Common myeloid progenitor, CD34-positive (primary cell): ENCODE data around the gene FRYL.

Experiments used
- CTCF ChIA-PET: fragments of 350-600 bp; sonication (Branson Sonifier 250); formaldehyde crosslinking; loops from one replicate; lab custom pipeline; 2021; ENCODE audit warnings: antibody characterized with exemption; lab: Charles Lee
- POLR2A ChIA-PET: fragments of 350-600 bp; sonication (Branson Sonifier 250); formaldehyde crosslinking; loops from one replicate; lab custom pipeline; 2021; ENCODE audit warnings: antibody characterized with exemption; lab: Charles Lee
- DNase-seq, 3 donors: peaks; one replicate each; pipeline versions ENCODE4 v3.0.0 to v3.0.0-alpha.2; 2013
- H3K27ac ChIP-seq, 2 experiments: 1 replicate in 1 of 2; 2 replicates in 1 of 2; pipeline ENCODE4 v1.7.0; 2013; ENCODE audit warnings: inconsistent platforms in 2 of 2, low read length in 2 of 2, mild to moderate bottlenecking in 2 of 2, low read depth in 1 of 2, moderate library complexity in 1 of 2; ENCODE audit not compliant: severe bottlenecking in 2 of 2, insufficient read depth in 1 of 2, poor library complexity in 1 of 2
- H3K27me3 ChIP-seq, 5 experiments: replicated peaks in 2 of 5; 1 replicate in 3 of 5; 2 replicates in 2 of 5; pipeline versions ENCODE4 v1.6.1 to v1.7.0; 2013; ENCODE audit warnings: low read length in 4 of 5, mild to moderate bottlenecking in 2 of 5, moderate library complexity in 2 of 5, inconsistent platforms in 1 of 5; ENCODE audit not compliant: insufficient read depth in 5 of 5, control insufficient read depth in 4 of 5
- H3K36me3 ChIP-seq, 4 experiments: 1 replicate in 2 of 4; 2 replicates in 2 of 4; pipeline versions ENCODE4 v1.6.1 to v1.7.0; 2013; ENCODE audit warnings: low read length in 3 of 4, control low read depth in 1 of 4, mild to moderate bottlenecking in 1 of 4; ENCODE audit not compliant: control insufficient read depth in 4 of 4, insufficient read depth in 4 of 4
- H3K4me1 ChIP-seq, 4 experiments: 1 replicate in 3 of 4; 2 replicates in 1 of 4; pipeline versions ENCODE4 v1.6.1 to v1.7.1; 2013; ENCODE audit warnings: low read length in 3 of 4, mild to moderate bottlenecking in 3 of 4, control low read depth in 1 of 4, inconsistent platforms in 1 of 4, moderate library complexity in 1 of 4; ENCODE audit not compliant: control insufficient read depth in 4 of 4, insufficient read depth in 4 of 4; ENCODE audit errors: control extremely low read depth in 1 of 4
- H3K4me3 ChIP-seq, 7 experiments: 1 replicate in 4 of 7; 2 replicates in 3 of 7; pipeline versions ENCODE4 v1.5.1 to v1.7.0; 2013; ENCODE audit warnings: mild to moderate bottlenecking in 7 of 7, low read length in 6 of 7, moderate library complexity in 6 of 7, inconsistent platforms in 2 of 7, low read depth in 2 of 7, control low read depth in 1 of 7; ENCODE audit not compliant: insufficient read depth in 4 of 7, control insufficient read depth in 1 of 7; ENCODE audit errors: extremely low read depth in 1 of 7
- H3K9me3 ChIP-seq, 5 experiments: 1 replicate in 4 of 5; 2 replicates in 1 of 5; pipeline versions ENCODE4 v1.6.1 to v1.7.1; 2013; ENCODE audit warnings: low read length in 4 of 5, mild to moderate bottlenecking in 2 of 5, inconsistent platforms in 1 of 5, low read depth in 1 of 5, moderate library complexity in 1 of 5; ENCODE audit not compliant: control insufficient read depth in 4 of 5, insufficient read depth in 2 of 5; ENCODE audit errors: control extremely low read depth in 1 of 5
- WGBS: methylation state at CpG from one replicate; pipeline ENCODE4 v1.1.5; 2013; ENCODE audit not compliant: insufficient coverage; 5-methylcytosine and 5-hydroxymethylcytosine counted together

Gene FRYL

DNA sequence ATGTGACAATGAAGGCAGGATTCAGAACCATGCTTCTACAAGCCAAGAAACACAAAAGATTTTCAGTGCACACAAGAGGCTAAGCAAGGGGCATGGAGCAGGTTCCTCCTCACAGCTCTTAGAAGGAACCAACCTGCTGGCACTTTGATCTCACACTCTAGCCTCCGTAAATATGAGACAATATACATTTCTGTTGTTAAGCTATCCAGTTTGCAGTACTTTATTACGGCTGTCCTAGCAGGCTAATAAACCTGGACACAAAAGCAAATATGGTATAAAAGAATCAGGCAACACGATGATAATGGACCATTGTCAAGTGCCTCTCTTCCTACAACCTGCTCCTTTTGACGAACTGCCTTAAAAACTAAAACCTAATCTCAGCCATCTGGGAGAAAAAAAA, 175.6 kb downstream of the FRYL start:
- Histone ChIP-seq H3K36me3 (peaks cover 3 to 15% (median 9%) of the 10 kb centered on the region in 4 experiments), H3K27ac (no peak overlapping the region), H3K4me3 (no peak overlapping the region), H3K27me3 (no peaks in the 10 kb centered on the region), H3K9me3 (no peaks in the 10 kb centered on the region), H3K4me1 (no peaks in the 10 kb centered on the region)
- ChIA-PET CTCF (no interaction called here), POLR2A (no interaction called here)
- no peak for DNase-seq
- 87% methylated on average over 2 of the region's 4 CpGs for WGBS

DNA sequence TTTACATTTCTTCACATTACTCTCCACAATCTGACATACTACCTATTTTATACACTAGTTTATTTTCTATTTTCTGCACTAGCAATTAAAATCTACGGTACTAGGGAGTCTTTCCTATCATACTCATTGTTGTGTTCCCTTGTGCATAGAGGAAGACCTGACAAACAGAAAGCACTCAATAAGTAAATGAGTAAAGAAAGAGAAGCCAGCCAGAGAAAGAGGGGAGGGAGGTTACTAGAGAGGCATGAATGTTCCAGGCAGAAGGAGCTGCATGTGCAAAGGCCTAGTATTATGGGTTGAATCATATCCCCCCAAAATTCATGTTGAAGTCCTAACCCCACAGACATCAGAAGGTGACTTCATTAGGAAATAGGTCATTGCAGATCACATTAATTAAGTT, 176.0 kb downstream of the FRYL start:
- no peaks in the 10 kb centered on the region for H3K27me3 ChIP-seq
- no peak overlapping the region for H3K27ac ChIP-seq
- WGBS = no CpG with 5 or more reads among the region's 1 CpG
- CTCF ChIA-PET = interaction anchor here (1.7 kb wide), 1 partner anchor 26 kb away, joined by 9 read pairs; no protein-coding TSS in a partner anchor
- H3K36me3 ChIP-seq = peaks cover 3 to 16% (median 11%) of the 10 kb centered on the region in 4 experiments
- H3K4me3 ChIP-seq = no peak overlapping the region
- H3K4me1 ChIP-seq = no peaks in the 10 kb centered on the region
- no peak for DNase-seq
- no peaks in the 10 kb centered on the region for H3K9me3 ChIP-seq
- POLR2A ChIA-PET = no interaction called here

DNA sequence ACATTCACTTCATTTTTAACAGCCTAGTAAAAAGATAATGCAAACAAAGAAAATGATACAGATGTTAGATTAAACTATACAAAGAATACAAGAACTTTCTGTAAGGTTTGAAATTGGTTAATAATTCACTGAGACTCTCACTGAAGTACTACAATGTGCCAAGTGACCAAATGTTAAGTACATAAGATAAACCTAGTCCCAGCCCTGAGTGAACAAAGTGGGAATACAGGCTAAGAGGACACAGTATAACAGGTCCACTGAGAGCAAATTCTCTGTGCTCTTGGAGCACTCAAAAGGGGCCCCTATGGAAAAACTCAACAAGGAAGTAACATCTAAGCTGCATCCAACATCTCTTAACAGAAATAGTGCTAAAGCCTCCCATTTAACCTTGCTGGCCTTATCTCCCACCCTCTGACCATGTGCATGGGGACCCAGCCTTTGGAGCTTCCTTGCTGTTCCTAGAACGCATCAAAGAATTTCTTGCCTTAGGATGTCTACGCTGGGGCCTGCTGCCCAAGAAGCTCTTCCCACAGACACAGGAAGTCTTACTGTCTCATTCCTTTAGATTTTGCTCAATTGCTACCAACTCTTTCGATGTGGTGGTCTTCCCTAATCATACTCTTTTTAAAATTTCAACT, 176.6 kb downstream of the FRYL start:
- ChIA-PET CTCF (interaction anchor here (1.7 kb wide), 1 partner anchor 25 kb away, joined by 9 read pairs; no protein-coding TSS in a partner anchor), POLR2A (no interaction called here)
- no peaks in the 10 kb centered on the region for H3K4me1 ChIP-seq
- H3K27ac ChIP-seq = no peak overlapping the region
- H3K36me3 ChIP-seq = peaks cover 3 to 16% (median 11%) of the 10 kb centered on the region in 4 experiments
- H3K9me3 ChIP-seq = no peaks in the 10 kb centered on the region
- WGBS = 100% methylated on average over 3 of the region's 3 CpGs
- H3K27me3 ChIP-seq = no peaks in the 10 kb centered on the region
- no peak overlapping the region for H3K4me3 ChIP-seq
- DNase-seq = no peak

DNA sequence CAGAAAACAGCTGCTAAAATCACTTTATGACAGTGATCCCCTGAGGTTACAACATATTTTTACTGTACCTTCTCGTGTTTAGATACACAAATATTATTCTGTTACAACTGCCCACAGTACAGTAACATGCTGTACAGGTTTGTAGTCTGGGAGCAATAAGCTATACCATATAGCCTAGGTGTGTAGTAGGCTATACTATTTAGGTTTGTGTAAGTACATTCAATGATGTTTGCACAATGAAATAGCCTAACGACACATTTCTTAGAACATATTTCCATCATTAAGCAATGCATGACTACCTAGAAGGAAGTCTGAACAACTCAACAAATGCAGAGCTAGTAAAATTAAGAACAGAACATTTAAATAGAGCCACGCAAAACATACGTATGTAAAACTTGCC, 177.3 kb downstream of the FRYL start:
- Histone ChIP-seq H3K27ac (no peak overlapping the region), H3K36me3 (peaks cover 3 to 17% (median 10%) of the 10 kb centered on the region in 4 experiments), H3K4me1 (no peaks in the 10 kb centered on the region), H3K4me3 (no peak overlapping the region), H3K9me3 (no peaks in the 10 kb centered on the region), H3K27me3 (no peaks in the 10 kb centered on the region)
- CTCF ChIA-PET = interaction anchor here (0.8 to 1.7 kb wide), 2 partner anchors 24 to 150 kb away, joined by 3 to 9 read pairs; no protein-coding TSS in a partner anchor
- 100% methylated on average over 1 of the region's 4 CpGs for WGBS
- POLR2A ChIA-PET = no interaction called here
- no peak for DNase-seq

DNA sequence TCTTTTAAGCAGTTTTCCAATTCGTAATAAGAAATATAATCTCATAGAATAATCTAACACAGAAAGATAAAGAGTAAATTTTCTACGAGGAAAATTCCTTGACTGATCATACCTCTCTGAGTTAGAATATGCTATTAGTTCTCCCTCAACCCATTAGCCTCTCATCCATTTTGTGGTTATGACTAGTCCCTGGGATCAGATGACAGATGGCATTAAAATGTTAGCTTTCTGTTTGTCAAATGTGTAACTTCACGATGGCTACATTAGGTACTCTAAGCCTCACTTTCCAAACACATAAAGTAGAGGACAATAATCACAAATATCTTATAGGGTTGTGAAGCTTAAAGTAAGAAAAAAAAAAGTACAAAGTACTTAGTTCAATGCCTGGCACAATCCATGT, 177.9 kb downstream of the FRYL start:
- CTCF ChIA-PET = interaction anchor here (0.8 kb wide), 1 partner anchor 150 kb away, joined by 3 read pairs; no protein-coding TSS in a partner anchor
- H3K27ac ChIP-seq = no peak overlapping the region
- WGBS = no CpG with 5 or more reads among the region's 3 CpGs

DNA sequence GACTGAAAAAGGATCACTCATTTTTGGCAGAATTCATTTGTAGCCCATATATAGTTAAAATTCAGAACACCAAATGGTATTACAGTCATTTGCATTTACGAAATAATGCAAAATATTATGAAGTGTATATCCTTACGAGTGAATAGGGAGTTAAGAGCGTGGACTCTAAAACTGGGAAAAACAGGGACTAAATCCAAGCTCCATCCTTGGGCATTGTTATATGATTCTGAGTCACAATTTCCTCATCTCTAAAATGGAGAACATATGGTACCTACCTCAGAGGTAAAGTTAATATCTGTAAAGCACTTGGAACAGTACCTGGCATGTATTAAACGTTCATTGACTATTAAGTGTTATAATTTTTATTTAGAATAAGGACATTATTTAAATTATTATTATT, 183.7 kb downstream of the FRYL start:
- Histone ChIP-seq H3K4me3 (no peak overlapping the region), H3K36me3 (peaks cover 3 to 24% (median 18%) of the 10 kb centered on the region in 4 experiments), H3K9me3 (no peaks in the 10 kb centered on the region), H3K4me1 (peaks cover 0 to 5% (median 0%) of the 10 kb centered on the region in 4 experiments), H3K27ac (no peak overlapping the region), H3K27me3 (no peaks in the 10 kb centered on the region)
- ChIA-PET CTCF (no interaction called here), POLR2A (no interaction called here)
- 100% methylated on average over 1 of the region's 4 CpGs for WGBS
- DNase-seq = no peak

More for the DNA sequence above, 177.9 kb downstream of the FRYL start:
- Histone ChIP-seq H3K4me1 (no peaks in the 10 kb centered on the region), H3K9me3 (no peaks in the 10 kb centered on the region), H3K27me3 (no peaks in the 10 kb centered on the region), H3K36me3 (peaks cover 0 to 17% (median 9%) of the 10 kb centered on the region in 4 experiments), H3K4me3 (no peak overlapping the region)
- POLR2A ChIA-PET = no interaction called here
- DNase-seq = no peak

DNA sequence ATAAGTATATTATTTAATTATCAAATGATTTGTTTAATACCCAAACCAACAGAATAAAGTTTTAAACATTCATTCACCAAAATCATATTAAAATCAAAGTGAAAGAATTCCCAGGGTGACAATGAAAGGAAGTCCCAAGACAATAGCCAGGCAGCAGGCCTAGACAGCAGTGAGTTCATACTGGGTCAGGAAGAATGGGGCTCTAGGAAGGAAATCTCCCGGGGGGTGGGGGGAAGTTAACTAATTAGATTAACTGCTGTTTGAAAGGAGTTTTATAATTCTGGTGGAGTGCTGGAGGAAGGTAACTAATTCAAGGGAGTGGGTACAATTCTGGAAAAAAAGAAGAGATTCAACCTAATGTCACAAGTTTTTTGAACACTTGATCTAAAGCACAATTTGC, 185.9 kb downstream of the FRYL start:
- H3K4me3 ChIP-seq = no peak overlapping the region
- ChIA-PET POLR2A (no interaction called here), CTCF (interaction anchor here (1.3 to 2.8 kb wide), 2 partner anchors 13 to 16 kb away, joined by 3 to 8 read pairs; no protein-coding TSS in a partner anchor)
- H3K9me3 ChIP-seq = no peaks in the 10 kb centered on the region
- no peak for DNase-seq
- H3K27me3 ChIP-seq = no peaks in the 10 kb centered on the region
- peaks cover 0 to 5% (median 0%) of the 10 kb centered on the region in 4 experiments for H3K4me1 ChIP-seq
- WGBS = 0% methylated on average over 1 of the region's 1 CpG
- no peak overlapping the region for H3K27ac ChIP-seq
- H3K36me3 ChIP-seq = peaks cover 7 to 35% (median 20%) of the 10 kb centered on the region in 4 experiments
